Thyroid gland (tissue), 4 donors: ENCODE measurements around the gene ZC3H18. TPM values are rescaled to one million over a fixed set of nuclear protein-coding genes. Genes with fewer than 3 reads are reported as not detected.

Experiments
- DNase-seq, 2 donors: peaks; one replicate each; pipeline ENCODE4 v3.0.0-alpha.2; 2019
- H3K27ac ChIP-seq, 3 donors: fragments of 200-600 bp; sonication (generic); 1 replicate in 2 of 3; 2 replicates in 1 of 3; pipeline ENCODE4 v1.5.1; 2016 to 2019; ENCODE audit warnings: mild to moderate bottlenecking in 1 of 3, moderate library complexity in 1 of 3
- H3K27me3 ChIP-seq: fragments of 200-600 bp; sonication (generic); one replicate; pipeline ENCODE4 v1.5.1; 2019
- H3K36me3 ChIP-seq, 2 donors: fragments of 200-600 bp; sonication (generic); one replicate each; pipeline ENCODE4 v1.5.1; 2016 to 2019
- H3K4me1 ChIP-seq, 2 donors: fragments of 200-600 bp; sonication (generic); one replicate each; pipeline ENCODE4 v1.5.1; 2017 to 2019
- H3K4me3 ChIP-seq, 3 donors: fragments of 200-600 bp; sonication (generic); replicated peaks in 1 of 3; 1 replicate in 2 of 3; 2 replicates in 1 of 3; pipeline ENCODE4 v1.5.1; 2016; ENCODE audit warnings: mild to moderate bottlenecking in 1 of 3
- H3K9me3 ChIP-seq: fragments of 200-600 bp; sonication (generic); one replicate; pipeline ENCODE4 v1.5.1; 2017
- POLR2A ChIP-seq, 2 donors: fragments of 450-650 bp; IDR thresholded peaks; one replicate each; pipeline ENCODE4 v1.6.1; 2017; ENCODE audit warnings: antibody characterized with exemption in 2 of 2, mild to moderate bottlenecking in 2 of 2, moderate library complexity in 1 of 2
- WGBS, 2 donors: methylation state at CpG; one replicate each; pipeline ENCODE4 v1.1.5; 2017; 5-methylcytosine and 5-hydroxymethylcytosine counted together
- intact Hi-C: fragments of 100-400 bp; cut with DNase I; formaldehyde crosslinking; loops from one replicate; pipeline ENCODE4 v1.15.1; 2023
- total RNA-seq, 4 donors: library from RNA; depleted of rRNA; stranded (reverse); fragments of >200 nt; gene quantifications; one replicate each; pipeline ENCODE4 v1.2.3, GENCODE V29; 2016
- TF ChIP-seq, protein P1 (sequence below), 6 experiments: fragments of 200-600 bp in 3 of 6; fragments of 450-650 bp in 3 of 6; sonication (generic) in 3 of 6; IDR thresholded peaks; one replicate each; pipeline ENCODE4 v1.5.1; 2016 to 2019; ENCODE audit warnings: antibody characterized with exemption in 6 of 6, mild to moderate bottlenecking in 2 of 6, inconsistent platforms in 1 of 6, moderate library complexity in 1 of 6

The ZC3H18 gene
- total RNA-seq, 4 donors from 2014 or later = 14.8 to 25.5 (median 20.9) TPM

DNA sequence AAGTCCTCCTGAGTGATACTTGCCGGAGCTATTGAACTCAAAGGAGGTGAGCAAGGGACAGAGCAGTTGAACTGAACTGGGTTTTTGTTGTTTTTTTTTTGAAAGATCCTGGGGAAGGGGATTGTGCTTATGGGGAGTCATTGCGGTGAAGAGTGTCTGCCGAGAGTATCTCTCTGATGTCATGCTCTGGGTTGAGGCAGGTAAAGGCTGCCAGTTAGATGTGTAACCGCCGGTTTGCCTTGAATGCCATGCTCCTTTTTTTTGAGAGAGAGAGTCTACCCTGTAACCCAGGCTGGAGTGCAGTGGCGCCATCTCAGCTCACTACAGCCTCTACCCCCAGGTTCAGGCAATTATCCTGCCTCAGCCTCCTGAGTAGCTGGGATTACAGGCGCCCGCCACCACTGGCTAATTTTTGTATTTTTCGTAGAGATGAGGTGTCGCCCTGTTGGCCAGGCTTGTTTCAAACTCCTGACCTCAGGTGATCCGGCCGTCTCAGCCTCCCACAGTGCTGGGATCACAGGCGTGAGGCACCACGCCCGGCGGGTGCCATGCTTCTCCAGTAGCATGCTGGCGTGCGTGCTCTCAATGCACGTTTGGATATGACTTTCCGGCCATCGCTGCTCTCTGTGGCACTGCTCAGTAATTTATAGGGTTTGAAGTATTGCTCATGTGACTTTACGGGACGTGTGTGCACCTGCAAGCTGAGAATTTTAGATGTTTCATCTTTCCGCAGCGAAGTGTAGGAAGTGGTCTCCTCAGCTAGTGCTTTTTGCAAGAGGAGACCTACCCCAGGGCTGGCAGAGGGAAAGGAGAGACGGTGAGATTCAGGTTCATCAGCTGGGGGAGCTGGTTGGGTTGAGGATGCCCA is 8.5 kb downstream of the ZC3H18 start:
- H3K9me3 ChIP-seq = no peaks in the 10 kb centered on the region
- intact Hi-C loops = loop anchor here (10.0 kb wide), 1 partner anchor 76 kb away; the partner anchor contains the start of gene CYBA
- peaks cover 18 to 19% of the 10 kb centered on the region in 2 donors for H3K4me1 ChIP-seq
- no peaks in the 10 kb centered on the region for H3K27me3 ChIP-seq
- TF ChIP-seq, protein P1, sequence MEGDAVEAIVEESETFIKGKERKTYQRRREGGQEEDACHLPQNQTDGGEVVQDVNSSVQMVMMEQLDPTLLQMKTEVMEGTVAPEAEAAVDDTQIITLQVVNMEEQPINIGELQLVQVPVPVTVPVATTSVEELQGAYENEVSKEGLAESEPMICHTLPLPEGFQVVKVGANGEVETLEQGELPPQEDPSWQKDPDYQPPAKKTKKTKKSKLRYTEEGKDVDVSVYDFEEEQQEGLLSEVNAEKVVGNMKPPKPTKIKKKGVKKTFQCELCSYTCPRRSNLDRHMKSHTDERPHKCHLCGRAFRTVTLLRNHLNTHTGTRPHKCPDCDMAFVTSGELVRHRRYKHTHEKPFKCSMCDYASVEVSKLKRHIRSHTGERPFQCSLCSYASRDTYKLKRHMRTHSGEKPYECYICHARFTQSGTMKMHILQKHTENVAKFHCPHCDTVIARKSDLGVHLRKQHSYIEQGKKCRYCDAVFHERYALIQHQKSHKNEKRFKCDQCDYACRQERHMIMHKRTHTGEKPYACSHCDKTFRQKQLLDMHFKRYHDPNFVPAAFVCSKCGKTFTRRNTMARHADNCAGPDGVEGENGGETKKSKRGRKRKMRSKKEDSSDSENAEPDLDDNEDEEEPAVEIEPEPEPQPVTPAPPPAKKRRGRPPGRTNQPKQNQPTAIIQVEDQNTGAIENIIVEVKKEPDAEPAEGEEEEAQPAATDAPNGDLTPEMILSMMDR (IDR thresholded peaks at IDR 0.05) = no peak
- no peak for TF ChIP-seq POLR2A (IDR thresholded peaks at IDR 0.05)
- no peak for DNase-seq
- H3K27ac ChIP-seq = peak overlapping the region; percentile 45 to 71 (median 62)
- WGBS, 2 donors = 89 to 92% methylated on average over 22 to 26 of the region's 26 CpGs
- H3K4me3 ChIP-seq = no peak overlapping the region
- peaks cover 19% of the 10 kb centered on the region in 2 donors for H3K36me3 ChIP-seq

DNA sequence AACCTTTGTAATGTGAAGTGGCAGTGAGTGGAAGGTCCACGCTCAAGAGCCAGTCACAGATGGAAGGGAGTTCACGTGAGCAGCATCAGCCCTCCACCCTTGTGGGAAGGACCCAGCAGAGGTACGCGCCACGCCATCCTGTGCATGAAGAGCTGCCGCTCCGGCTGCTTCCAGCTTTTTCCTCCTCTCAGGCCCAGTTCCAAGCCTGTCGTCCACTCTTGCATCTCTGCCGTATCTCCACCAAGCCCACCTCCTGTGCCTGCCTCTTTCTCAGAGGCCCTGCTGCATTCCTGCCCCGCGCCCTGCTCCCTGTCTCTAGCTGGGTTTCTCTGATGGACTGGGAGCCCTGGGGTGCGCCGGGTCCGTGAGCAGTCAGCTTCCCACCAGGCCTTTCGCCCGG is 10.2 kb downstream of the ZC3H18 start:
- intact Hi-C loops = no loop called here
- TF ChIP-seq POLR2A (IDR thresholded peaks at IDR 0.05) = no peak
- TF ChIP-seq, protein P1 (IDR thresholded peaks at IDR 0.05) = no peak
- no peak for DNase-seq
- Histone ChIP-seq H3K36me3 (peaks cover 19% of the 10 kb centered on the region in 2 donors), H3K9me3 (no peaks in the 10 kb centered on the region), H3K4me3 (no peak overlapping the region), H3K27me3 (no peaks in the 10 kb centered on the region), H3K4me1 (peaks cover 18 to 23% of the 10 kb centered on the region in 2 donors), H3K27ac (no peak overlapping the region)
- WGBS, 2 donors = 90 to 94% methylated on average over 15 to 16 of the region's 16 CpGs

DNA sequence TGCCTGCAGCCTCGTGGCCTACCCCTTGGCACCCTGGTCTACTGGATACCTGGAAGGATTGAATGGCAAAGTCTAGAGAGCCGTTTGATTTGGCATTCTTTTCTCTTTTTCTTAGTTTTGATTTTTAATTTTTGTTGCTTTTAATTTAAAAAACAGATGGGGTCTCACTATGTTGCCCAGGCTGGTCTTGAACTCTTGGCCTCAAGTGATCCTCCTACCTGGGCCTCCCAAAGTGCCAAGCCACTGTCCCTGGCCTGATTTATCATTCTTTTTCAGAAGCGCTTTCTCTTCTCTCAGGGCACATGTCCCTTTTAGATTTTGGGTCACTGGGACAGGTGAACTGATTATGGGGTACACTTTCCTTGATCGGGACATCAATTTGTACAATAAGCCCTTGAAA is 10.8 kb downstream of the ZC3H18 start:
- no peak overlapping the region for H3K4me3 ChIP-seq
- TF ChIP-seq, protein P1 (IDR thresholded peaks at IDR 0.05) = no peak
- TF ChIP-seq POLR2A (IDR thresholded peaks at IDR 0.05) = no peak
- intact Hi-C loops = no loop called here
- H3K4me1 ChIP-seq = peaks cover 18 to 23% of the 10 kb centered on the region in 2 donors
- H3K36me3 ChIP-seq = peaks cover 19% of the 10 kb centered on the region in 2 donors
- WGBS, 2 donors = 91 to 92% methylated on average over 4 of the region's 4 CpGs
- no peaks in the 10 kb centered on the region for H3K27me3 ChIP-seq
- H3K27ac ChIP-seq = no peak overlapping the region
- no peak for DNase-seq
- no peaks in the 10 kb centered on the region for H3K9me3 ChIP-seq

DNA sequence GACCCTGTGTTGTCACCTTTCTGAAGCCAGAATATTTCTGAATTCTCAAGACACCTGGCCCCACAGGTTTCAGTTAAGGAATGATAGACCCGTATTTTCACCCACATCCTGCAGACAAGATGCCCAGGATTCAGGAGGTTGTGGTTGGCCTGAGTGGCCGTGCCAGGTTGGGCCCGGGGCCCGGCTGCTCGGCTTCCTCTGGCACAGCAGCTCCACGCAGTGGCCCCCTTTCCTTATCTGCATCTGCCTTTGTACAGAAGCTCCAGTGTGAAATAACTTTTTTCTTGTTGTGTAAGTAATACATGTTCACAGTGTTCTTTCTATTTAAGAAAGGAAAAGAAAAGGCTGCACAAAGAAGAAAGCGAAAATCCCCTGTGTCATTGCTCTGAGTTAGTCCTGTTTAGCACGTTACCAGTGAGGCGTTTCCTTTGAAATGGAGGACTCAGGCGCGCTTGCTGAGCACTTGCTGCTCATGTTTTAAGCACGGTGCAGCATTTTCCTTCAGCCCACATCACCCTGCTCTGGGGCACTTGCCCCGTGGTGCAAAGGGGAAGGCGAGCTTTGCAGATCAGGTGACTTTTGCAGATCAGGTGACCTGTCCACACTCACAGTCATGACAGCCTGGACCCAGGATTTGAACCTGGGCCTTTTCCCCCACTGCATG is 12.8 kb downstream of the ZC3H18 start:
- intact Hi-C loops = no loop called here
- peaks cover 14 to 18% of the 10 kb centered on the region in 2 donors for H3K36me3 ChIP-seq
- TF ChIP-seq, protein P1 (IDR thresholded peaks at IDR 0.05) = no peak
- no peak for TF ChIP-seq POLR2A (IDR thresholded peaks at IDR 0.05)
- H3K4me3 ChIP-seq = no peak overlapping the region
- 89 to 90% methylated on average over 14 of the region's 14 CpGs for WGBS, 2 donors
- no peaks in the 10 kb centered on the region for H3K27me3 ChIP-seq
- peaks cover 9 to 14% of the 10 kb centered on the region in 2 donors for H3K4me1 ChIP-seq
- H3K27ac ChIP-seq = no peak overlapping the region
- DNase-seq = no peak
- H3K9me3 ChIP-seq = no peaks in the 10 kb centered on the region

DNA sequence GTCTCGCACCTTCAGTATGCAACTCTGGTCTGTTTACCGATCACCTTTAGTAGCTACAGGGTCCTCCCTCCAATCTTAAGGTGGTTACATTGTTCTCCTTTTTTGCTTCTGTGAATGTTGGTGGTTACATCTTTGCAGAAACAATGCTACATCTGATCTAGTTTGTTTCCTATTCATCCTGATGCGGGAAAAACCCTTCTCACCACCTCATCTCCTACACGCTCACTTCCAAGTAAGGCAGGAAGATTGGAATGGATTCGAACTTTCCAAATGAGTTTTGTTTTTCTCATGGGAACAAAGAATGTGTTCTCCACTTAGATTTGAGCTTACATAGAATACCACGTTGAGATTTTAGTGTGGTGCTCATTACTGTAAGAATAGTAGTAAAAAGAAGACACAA is 14.5 kb downstream of the ZC3H18 start:
- H3K27ac ChIP-seq = no peak overlapping the region
- H3K27me3 ChIP-seq = no peaks in the 10 kb centered on the region
- intact Hi-C loops = no loop called here
- H3K4me1 ChIP-seq = peaks cover 0 to 4% of the 10 kb centered on the region in 2 donors
- TF ChIP-seq POLR2A (IDR thresholded peaks at IDR 0.05) = no peak
- TF ChIP-seq, protein P1 (IDR thresholded peaks at IDR 0.05) = no peak
- DNase-seq = no peak
- no peaks in the 10 kb centered on the region for H3K9me3 ChIP-seq
- H3K36me3 ChIP-seq = peaks cover 26 to 28% of the 10 kb centered on the region in 2 donors
- WGBS, 2 donors = 85% methylated on average over 6 of the region's 6 CpGs
- no peak overlapping the region for H3K4me3 ChIP-seq
